Glutamatergic neuron (in vitro differentiated cells): ENCODE measurements around the gene SART1. TPM values are rescaled to one million over a fixed set of nuclear protein-coding genes. Genes with fewer than 3 reads are reported as not detected.
A peak's percentile ranks its signal among the peaks of the same experiment; 100 is the strongest.

Experiments
- DNase-seq: peaks from one replicate; pipeline ENCODE4 v3.0.0; 2022
- H3K27ac Mint-ChIP-seq: one replicate; pipeline ENCODE4 v1.8.0; 2020; ENCODE audit warnings: mild to moderate bottlenecking, mixed read lengths, inconsistent platforms; ENCODE audit not compliant: unreplicated experiment
- H3K27me3 Mint-ChIP-seq: one replicate; pipeline ENCODE4 v1.8.0; 2020; ENCODE audit warnings: mild to moderate bottlenecking, moderate library complexity, mixed read lengths, inconsistent platforms; ENCODE audit not compliant: unreplicated experiment
- H3K36me3 Mint-ChIP-seq: one replicate; pipeline ENCODE4 v1.8.0; 2020; ENCODE audit warnings: mild to moderate bottlenecking, mixed read lengths, inconsistent platforms; ENCODE audit not compliant: unreplicated experiment
- H3K4me1 Mint-ChIP-seq: one replicate; pipeline ENCODE4 v1.8.0; 2020; ENCODE audit warnings: mild to moderate bottlenecking, low read depth, mixed read lengths, inconsistent platforms; ENCODE audit not compliant: unreplicated experiment
- H3K4me3 Mint-ChIP-seq: one replicate; pipeline ENCODE4 v1.8.0; 2020; ENCODE audit warnings: mild to moderate bottlenecking, mixed read lengths, inconsistent platforms; ENCODE audit not compliant: unreplicated experiment
- H3K9me3 Mint-ChIP-seq: one replicate; pipeline ENCODE4 v1.8.0; 2020; ENCODE audit warnings: mild to moderate bottlenecking, moderate library complexity, mixed read lengths, inconsistent platforms; ENCODE audit not compliant: unreplicated experiment
- CTCF ChIP-seq: fragments of 200-600 bp; sonication (generic); IDR thresholded peaks from one replicate; pipeline ENCODE4 v1.5.0; 2021; ENCODE audit not compliant: partially characterized antibody, unreplicated experiment
- total RNA-seq: library from RNA; stranded (reverse); fragmentation: NEBNext Ultra II Directional; extraction: Animal tissue kit (Norgen Biotek cat#: 25700); gene quantifications from one replicate; pipeline ENCODE4 v1.2.1, GENCODE V29; 2021; ENCODE audit not compliant: unreplicated experiment

The SART1 gene
- total RNA-seq, 1 donor from 2014 or later, result 52.3 TPM

DNA sequence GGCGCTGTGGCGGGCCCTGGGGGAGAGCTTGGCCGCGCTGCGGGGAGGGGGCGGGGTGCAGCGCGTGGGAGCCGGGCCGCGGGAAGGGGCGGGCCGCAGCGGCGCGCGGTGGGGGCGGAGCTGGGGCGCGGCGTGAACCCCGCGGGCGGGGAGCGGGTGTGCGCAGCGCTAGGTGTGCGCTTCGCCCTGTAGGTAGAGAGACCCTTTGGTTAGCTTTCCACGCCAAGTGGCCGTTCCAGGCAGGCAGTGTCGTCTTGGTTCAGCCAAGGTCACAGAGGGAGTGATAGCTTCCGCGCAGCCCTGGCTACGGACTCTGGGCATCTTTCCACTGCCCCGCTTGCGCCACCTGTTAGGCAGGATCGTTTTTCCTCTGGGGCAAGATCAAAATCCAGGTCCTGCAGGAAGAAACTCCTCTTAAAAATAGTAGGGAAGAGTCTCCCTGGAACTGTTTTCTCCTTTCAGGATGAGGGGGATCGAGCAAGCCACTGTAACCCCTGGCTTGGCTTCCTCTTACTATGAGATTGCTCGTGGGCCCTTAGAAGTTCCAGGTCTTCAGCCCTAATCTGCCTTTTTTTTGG, 41.2 kb downstream of the SART1 start:
- peak overlapping the region; percentile 99 for H3K4me3 Mint-ChIP-seq
- peaks cover 11% of the 10 kb centered on the region for H3K4me1 Mint-ChIP-seq
- H3K36me3 Mint-ChIP-seq, result no peaks in the 10 kb centered on the region
- H3K27me3 Mint-ChIP-seq, result peaks cover 8% of the 10 kb centered on the region
- no peak for TF ChIP-seq CTCF
- DNase-seq, result no peak
- peaks cover 2% of the 10 kb centered on the region for H3K9me3 Mint-ChIP-seq
- no peak overlapping the region for H3K27ac Mint-ChIP-seq

DNA sequence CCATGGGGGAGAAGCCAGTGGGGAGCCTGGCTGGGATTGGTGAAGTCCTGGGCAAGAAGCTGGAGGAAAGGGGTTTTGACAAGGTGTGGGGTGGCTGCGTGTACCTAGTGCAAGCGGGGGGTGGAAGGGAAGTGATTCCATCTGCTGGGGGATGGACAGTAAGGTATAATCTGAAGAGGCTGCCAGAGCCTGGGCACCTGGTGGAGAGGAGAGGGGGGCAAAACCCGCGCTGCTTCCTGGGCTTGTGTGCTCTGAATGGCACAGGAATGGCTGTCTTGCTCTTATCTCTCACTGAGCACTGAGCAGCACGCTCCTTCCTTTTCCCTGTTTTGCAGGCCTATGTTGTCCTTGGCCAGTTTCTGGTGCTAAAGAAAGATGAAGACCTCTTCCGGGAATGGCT, 41.8 kb downstream of the SART1 start:
- peak overlapping the region; percentile 92 for H3K4me3 Mint-ChIP-seq
- H3K27me3 Mint-ChIP-seq, result peaks cover 8% of the 10 kb centered on the region
- DNase-seq, result no peak
- peaks cover 2% of the 10 kb centered on the region for H3K9me3 Mint-ChIP-seq
- no peak overlapping the region for H3K27ac Mint-ChIP-seq
- peaks cover 11% of the 10 kb centered on the region for H3K4me1 Mint-ChIP-seq
- no peaks in the 10 kb centered on the region for H3K36me3 Mint-ChIP-seq
- TF ChIP-seq CTCF, result no peak

DNA sequence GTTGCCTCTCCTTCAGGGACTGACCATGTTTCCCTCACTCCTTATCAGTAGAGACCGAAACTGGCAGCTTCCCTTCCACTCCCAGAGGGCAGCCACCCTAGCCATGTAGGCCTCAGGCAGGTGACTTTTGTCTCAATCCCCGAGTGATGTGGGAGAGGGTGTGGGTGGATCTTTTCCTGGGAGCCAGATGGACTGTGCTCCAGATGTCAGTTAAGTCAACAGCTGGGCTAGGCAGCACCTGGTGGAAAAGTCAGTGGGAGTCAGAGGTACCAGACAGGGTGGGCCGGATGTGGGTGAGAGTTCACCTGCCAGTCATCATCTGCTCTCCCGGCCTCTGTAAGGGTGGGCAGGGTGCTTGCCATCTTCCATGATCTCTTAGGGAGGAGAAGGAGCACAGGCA, 42.7 kb downstream of the SART1 start:
- peaks cover 2% of the 10 kb centered on the region for H3K9me3 Mint-ChIP-seq
- DNase-seq, result no peak
- peak overlapping the region; percentile 17 for H3K27ac Mint-ChIP-seq
- H3K4me1 Mint-ChIP-seq, result peaks cover 11% of the 10 kb centered on the region
- peaks cover 10% of the 10 kb centered on the region for H3K27me3 Mint-ChIP-seq
- no peak for TF ChIP-seq CTCF
- H3K36me3 Mint-ChIP-seq, result no peaks in the 10 kb centered on the region
- H3K4me3 Mint-ChIP-seq, result no peak overlapping the region

DNA sequence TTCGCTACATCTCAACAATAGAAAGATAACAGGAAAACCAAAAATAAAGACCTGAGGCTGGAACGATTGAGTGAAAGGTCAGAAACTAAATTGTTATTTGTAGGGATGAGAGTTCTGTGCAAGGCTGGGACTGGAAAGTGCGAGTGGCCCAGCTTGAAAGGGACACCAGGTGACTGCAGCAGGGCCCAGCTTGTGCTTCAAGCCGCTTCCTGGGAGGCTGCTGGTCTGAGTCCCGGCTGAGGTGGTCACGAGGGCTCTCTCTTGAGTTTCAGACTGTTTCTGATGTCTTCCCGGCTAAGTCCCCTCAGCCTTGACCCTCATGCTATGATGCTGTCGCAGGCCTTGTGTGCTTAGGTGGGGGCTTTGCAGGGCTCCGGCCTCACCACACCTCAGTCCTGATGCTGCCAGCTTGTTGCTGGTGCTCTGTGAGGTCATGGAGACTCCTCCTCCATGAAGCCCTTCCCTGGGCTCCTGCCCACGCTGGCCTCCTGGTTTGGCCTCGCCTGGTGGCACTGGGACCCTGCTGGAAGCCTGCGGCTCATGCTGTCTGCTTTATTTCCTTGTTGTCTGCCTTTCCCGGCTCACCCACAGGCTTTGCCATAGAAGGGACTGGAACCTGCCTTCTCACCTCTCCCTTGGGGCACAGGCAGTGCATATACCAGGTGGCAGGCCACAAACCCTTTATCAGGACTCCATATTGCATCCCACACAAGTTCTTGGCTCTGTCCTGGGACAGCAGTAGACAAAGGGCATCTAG, 44.8 kb downstream of the SART1 start:
- no peak overlapping the region for H3K27ac Mint-ChIP-seq
- TF ChIP-seq CTCF, result no peak
- peaks cover 8% of the 10 kb centered on the region for H3K4me1 Mint-ChIP-seq
- no peak overlapping the region for H3K4me3 Mint-ChIP-seq
- H3K9me3 Mint-ChIP-seq, result peaks cover 2% of the 10 kb centered on the region
- H3K36me3 Mint-ChIP-seq, result no peaks in the 10 kb centered on the region
- DNase-seq, result no peak
- peaks cover 11% of the 10 kb centered on the region for H3K27me3 Mint-ChIP-seq

DNA sequence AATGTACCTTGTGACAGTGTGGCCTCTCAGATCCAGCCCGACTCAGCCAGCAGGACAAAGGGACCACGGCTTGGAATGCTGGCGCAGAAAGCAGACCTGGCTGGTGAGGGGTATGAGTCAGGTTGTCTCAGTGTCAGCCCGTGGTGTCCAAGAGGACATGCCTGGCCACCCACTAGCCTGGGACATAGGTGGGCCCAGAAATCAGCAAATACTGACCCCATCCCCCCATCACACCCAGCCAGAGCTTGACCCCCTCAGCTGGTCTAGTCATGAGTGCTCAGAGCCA, 45.3 kb downstream of the SART1 start:
- TF ChIP-seq CTCF, result no peak
- H3K36me3 Mint-ChIP-seq, result no peaks in the 10 kb centered on the region
- H3K9me3 Mint-ChIP-seq, result peaks cover 2% of the 10 kb centered on the region
- H3K4me3 Mint-ChIP-seq, result no peak overlapping the region
- no peak overlapping the region for H3K27ac Mint-ChIP-seq
- peaks cover 7% of the 10 kb centered on the region for H3K4me1 Mint-ChIP-seq
- no peak for DNase-seq
- H3K27me3 Mint-ChIP-seq, result peaks cover 8% of the 10 kb centered on the region
